GM12878 (cell line): ENCODE results near the gene PRSS33. TPM values are rescaled to one million over a fixed set of nuclear protein-coding genes. Genes with fewer than 3 reads are reported as not detected.

Source experiments
- CEBPZ ChIP-seq: fragments of 150-350 bp; IDR thresholded peaks from 2 replicates; pipeline ENCODE4 v1.6.1; 2016; ENCODE audit warnings: low read depth, low read length
- CHD4 ChIP-seq: fragments of 200-600 bp; sonication (generic); IDR thresholded peaks from 2 replicates; pipeline ENCODE4 v1.6.1; 2016; ENCODE audit warnings: mild to moderate bottlenecking
- HDAC2 ChIP-seq: fragments of 200-600 bp; sonication (generic); IDR thresholded peaks from 2 replicates; pipeline ENCODE4 v1.6.1; 2017
- HDAC6 ChIP-seq: fragments of 200-600 bp; sonication (generic); IDR thresholded peaks from one replicate; pipeline ENCODE4 v1.8.0; 2017; ENCODE audit warnings: antibody characterized with exemption; ENCODE audit not compliant: unreplicated experiment
- NFYA ChIP-seq: IDR thresholded peaks from 2 replicates; pipeline ENCODE4 v1.6.1; 2011; ENCODE audit warnings: low read depth, mild to moderate bottlenecking, low read length, improper control_type of control experiment, borderline replicate concordance
- PAX8 ChIP-seq: fragments of 450-650 bp; IDR thresholded peaks from 2 replicates; pipeline ENCODE4 v1.6.1; 2017; ENCODE audit warnings: mild to moderate bottlenecking, moderate library complexity
- SRF ChIP-seq, 2 experiments: IDR thresholded peaks; 2 replicates each; pipeline ENCODE4 v1.6.1; 2011; ENCODE audit warnings: low read depth in 2 of 2, low read length in 2 of 2, mild to moderate bottlenecking in 1 of 2, moderate library complexity in 1 of 2
- ZBTB11 ChIP-seq: fragments of 450-650 bp; formaldehyde crosslinking; IDR thresholded peaks from 2 replicates; pipeline ENCODE4 v1.5.0; 2022; ENCODE audit warnings: mild to moderate bottlenecking, missing genetic modification characterization
- polyA plus RNA-seq, 11 experiments: library from polyadenylated mRNA; depleted of rRNA in 4 of 11; unstranded in 6 of 11; stranded (reverse) in 5 of 11; fragments of >200 nt; fragmentation: Nextera tagmentation in 4 of 11; fragmentation: Illumina TruSeq in 1 of 11; extraction: Ambion mirVana in 4 of 11; extraction: Trizol in 1 of 11; gene quantifications; 1 replicate in 1 of 11; 2 replicates in 10 of 11; pipeline versions ENCODE4 v1.2.1 to v1.2.3, GENCODE V29; 2011 to 2016; ENCODE audit warnings: inconsistent platforms in 2 of 11, missing spikeins in 2 of 11, low read depth in 1 of 11
- total RNA-seq, 4 experiments: library from RNA; depleted of rRNA in 3 of 4; stranded (reverse); fragments of >200 nt in 3 of 4; fragmentation: Illumina TruSeq in 1 of 4; extraction: Trizol in 1 of 4; gene quantifications; 2 replicates each; pipeline versions ENCODE4 v1.2.1 to v1.2.3, GENCODE V29; 2013 to 2021

PRSS33 gene
- total and polyA plus RNA-seq, 10 of the 15 experiments (the other 5 are each of a cell fraction or from before 2014, with no cell fraction given), result not detected

- TF ChIP-seq NFYA, result no peak
- no peak for TF ChIP-seq ZBTB11 (CRISPR knock-in tag)
- no peak for TF ChIP-seq SRF (IDR thresholded peaks at IDR 0.05; ENCODE audit: low read depth in 2 of 2, low read length in 2 of 2)
- no peak for TF ChIP-seq PAX8
- TF ChIP-seq CEBPZ, result no peak
- no peak for TF ChIP-seq CHD4
- no peak for TF ChIP-seq HDAC6
- TF ChIP-seq HDAC2, result no peak
Observed at GRCh38 chr16:2826591-2827373, 39.4 kb upstream of the PRSS33 start (continued).
